ENCODE data around the gene EGFL7.

The EGFL7 gene

GRCh38 chr9:136644593-136645351 is 17.9 kb upstream of the EGFL7 start:
- no peak for DNase-seq

- DNase-seq = no peak
Observed at GRCh38 chr9:136645352-136645902, 17.3 kb upstream of the EGFL7 start.

- peak; percentile 12 for DNase-seq
Observed at GRCh38 chr9:136645903-136646754, 16.6 kb upstream of the EGFL7 start.

GRCh38 chr9:136646827-136647711 is 15.6 kb upstream of the EGFL7 start:
- DNase-seq = no peak

- DNase-seq = no peak
Observed at GRCh38 chr9:136648751-136649150, 14.0 kb upstream of the EGFL7 start.

GRCh38 chr9:136650021-136650420 is 12.7 kb upstream of the EGFL7 start:
- DNase-seq = no peak

GRCh38 chr9:136650648-136651047 is 12.1 kb upstream of the EGFL7 start:
- DNase-seq = no peak

GRCh38 chr9:136651860-136652259 is 10.9 kb upstream of the EGFL7 start:
- DNase-seq = no peak

- DNase-seq = no peak
Observed at GRCh38 chr9:136653323-136654079, 9.2 kb upstream of the EGFL7 start.

- no peak for DNase-seq
Observed at GRCh38 chr9:136654820-136655535, 7.7 kb upstream of the EGFL7 start.

- DNase-seq = no peak
Observed at GRCh38 chr9:136655536-136656182, 7.1 kb upstream of the EGFL7 start.

GRCh38 chr9:136656183-136656738 is 6.5 kb upstream of the EGFL7 start:
- DNase-seq = no peak

GRCh38 chr9:136656795-136657611 is 5.7 kb upstream of the EGFL7 start:
- no peak for DNase-seq

GRCh38 chr9:136657974-136658848 is 4.5 kb upstream of the EGFL7 start:
- no peak for DNase-seq

- no peak for DNase-seq
Observed at GRCh38 chr9:136658849-136659535, 3.7 kb upstream of the EGFL7 start.

GRCh38 chr9:136659861-136660784 is 2.6 kb upstream of the EGFL7 start:
- no peak for DNase-seq

Data from fibroblast of skin of abdomen (primary cell).